Measurements from ENCODE around the gene PDGFD.
"Not testable (repeated sequence)": the region's sequence is repeated elsewhere in the genome, so short reads cannot be mapped to it uniquely, and the experiment has no call there.

The PDGFD gene

DNA sequence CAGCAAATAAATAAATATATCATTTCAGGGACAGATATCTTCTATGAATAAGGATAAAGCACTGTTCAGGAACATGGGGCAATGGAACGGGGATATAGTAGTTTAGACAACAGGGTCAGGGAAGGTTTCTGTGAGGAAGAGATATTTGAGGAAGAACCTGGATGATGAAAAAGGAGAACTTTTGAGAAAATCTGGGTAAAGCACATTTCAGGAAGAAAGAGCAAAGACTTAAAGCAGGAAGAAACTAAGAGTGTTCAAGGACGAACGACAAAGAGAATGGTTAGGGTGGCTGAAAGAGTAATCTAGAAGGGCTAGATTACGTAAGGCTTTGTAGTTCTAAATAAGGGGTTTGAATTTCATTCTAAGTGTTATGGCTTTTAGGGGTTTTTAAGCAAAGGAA, 114.8 kb downstream of the PDGFD start:
- DNase-seq (ENCODE audit: low read depth, low spot score): no peak
- TF ChIP-seq, protein P1, sequence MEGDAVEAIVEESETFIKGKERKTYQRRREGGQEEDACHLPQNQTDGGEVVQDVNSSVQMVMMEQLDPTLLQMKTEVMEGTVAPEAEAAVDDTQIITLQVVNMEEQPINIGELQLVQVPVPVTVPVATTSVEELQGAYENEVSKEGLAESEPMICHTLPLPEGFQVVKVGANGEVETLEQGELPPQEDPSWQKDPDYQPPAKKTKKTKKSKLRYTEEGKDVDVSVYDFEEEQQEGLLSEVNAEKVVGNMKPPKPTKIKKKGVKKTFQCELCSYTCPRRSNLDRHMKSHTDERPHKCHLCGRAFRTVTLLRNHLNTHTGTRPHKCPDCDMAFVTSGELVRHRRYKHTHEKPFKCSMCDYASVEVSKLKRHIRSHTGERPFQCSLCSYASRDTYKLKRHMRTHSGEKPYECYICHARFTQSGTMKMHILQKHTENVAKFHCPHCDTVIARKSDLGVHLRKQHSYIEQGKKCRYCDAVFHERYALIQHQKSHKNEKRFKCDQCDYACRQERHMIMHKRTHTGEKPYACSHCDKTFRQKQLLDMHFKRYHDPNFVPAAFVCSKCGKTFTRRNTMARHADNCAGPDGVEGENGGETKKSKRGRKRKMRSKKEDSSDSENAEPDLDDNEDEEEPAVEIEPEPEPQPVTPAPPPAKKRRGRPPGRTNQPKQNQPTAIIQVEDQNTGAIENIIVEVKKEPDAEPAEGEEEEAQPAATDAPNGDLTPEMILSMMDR (IDR thresholded peaks at IDR 0.05; ENCODE audit: low read depth, low read length): no peak
- H3K4me3 ChIP-seq (ENCODE audit: low read depth, low read length): no peak overlapping the region
- in situ Hi-C loops (cut with HindIII; ENCODE audit: low sequenced_read_pairs): no loop called here

DNA sequence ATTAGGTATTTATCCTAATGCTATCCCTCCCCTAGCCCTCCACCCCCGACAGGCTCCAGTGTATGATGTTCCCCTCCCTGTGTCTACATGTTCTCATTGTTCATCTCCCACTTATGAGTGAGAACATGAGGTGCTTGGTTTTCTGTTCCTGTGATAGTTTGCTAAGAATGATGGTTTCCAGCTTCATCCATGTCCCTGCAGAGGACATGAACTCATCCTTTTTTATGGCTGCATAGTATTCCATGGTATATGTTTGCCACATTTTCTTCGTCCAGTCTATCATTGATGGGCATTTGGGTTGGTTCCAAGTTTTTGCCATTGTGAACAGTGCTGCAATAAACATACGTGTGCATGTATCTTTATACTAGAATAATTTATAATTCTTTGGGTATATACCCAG, 117.1 kb downstream of the PDGFD start:
- DNase-seq (ENCODE audit: low read depth, low spot score); H3K4me3 ChIP-seq (ENCODE audit: low read depth, low read length); in situ Hi-C loops (cut with HindIII; ENCODE audit: low sequenced_read_pairs): not testable (repeated sequence)

DNA sequence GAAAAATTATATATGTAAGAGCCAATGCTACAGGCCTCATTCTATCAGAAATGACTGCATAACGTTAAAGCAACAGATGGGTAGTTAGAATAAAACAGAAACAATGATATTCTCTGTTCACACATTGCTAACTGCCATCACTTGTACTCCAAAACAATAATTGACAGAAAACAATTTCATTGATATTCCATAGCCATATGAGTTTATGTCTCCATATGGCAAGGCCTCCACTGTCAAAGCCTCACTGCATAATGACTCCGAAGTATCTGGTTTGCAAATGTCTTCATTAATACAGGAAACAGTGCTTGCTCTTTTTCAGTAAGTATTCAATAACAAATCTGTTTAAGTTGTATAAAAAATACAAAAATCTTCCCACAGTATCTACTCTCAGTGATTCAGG, 117.6 kb downstream of the PDGFD start:
- TF ChIP-seq, protein P1 (IDR thresholded peaks at IDR 0.05; ENCODE audit: low read depth, low read length): no peak
- no peak for DNase-seq (ENCODE audit: low read depth, low spot score)
- H3K4me3 ChIP-seq (ENCODE audit: low read depth, low read length): no peak overlapping the region
- in situ Hi-C loops (cut with HindIII; ENCODE audit: low sequenced_read_pairs): no loop called here

DNA sequence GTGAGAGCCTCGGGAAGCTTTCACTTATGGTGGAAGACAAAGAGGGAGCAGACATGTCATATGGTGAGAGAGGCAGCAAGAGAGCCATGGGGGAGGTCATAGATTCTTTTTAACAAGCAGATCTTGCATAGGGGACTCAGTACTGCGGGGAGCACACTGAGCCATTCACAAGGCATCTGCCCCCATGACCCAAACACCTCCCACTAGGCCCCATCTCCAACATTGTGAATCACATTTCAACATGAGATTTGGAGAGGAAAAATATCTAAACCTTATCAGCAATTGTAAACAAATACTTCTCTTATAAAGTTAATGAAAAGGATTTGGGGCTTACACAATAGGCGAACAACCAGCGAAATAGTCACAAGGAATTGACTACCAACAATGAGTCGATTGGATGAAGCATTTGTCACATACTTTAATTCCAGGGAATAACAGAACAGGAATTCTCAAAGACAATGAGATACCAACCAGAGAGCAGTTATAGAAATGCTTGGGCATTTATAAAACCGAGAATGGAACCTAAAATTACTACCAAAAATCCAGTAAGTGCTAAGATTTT, 120.2 kb downstream of the PDGFD start:
- in situ Hi-C loops (cut with HindIII; ENCODE audit: low sequenced_read_pairs): no loop called here
- DNase-seq (ENCODE audit: low read depth, low spot score): peak; percentile 12
- H3K4me3 ChIP-seq (ENCODE audit: low read depth, low read length): no peak overlapping the region
- TF ChIP-seq, protein P1 (IDR thresholded peaks at IDR 0.05; ENCODE audit: low read depth, low read length): no peak

DNA sequence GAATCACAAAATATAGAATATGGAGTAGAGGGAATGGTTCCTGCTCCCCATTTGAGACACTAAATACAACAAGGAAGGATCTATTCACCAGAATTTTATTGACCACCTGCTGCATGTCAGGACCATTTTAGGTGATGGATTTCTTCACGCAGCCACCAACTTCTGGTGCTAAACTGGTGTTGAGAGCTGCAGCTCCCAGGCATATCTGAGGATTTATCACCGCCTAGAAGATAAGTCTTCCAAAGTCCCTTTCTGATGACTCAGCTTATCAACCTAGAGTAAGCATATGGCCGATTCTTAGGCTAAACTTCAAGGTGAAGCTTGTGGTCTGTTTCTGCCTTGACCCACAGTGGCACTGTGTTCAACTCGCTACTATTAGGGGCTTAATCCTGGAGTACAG, 120.8 kb downstream of the PDGFD start:
- no peak for DNase-seq (ENCODE audit: low read depth, low spot score)
- TF ChIP-seq, protein P1 (IDR thresholded peaks at IDR 0.05; ENCODE audit: low read depth, low read length): no peak
- no peak overlapping the region for H3K4me3 ChIP-seq (ENCODE audit: low read depth, low read length)
- in situ Hi-C loops (cut with HindIII; ENCODE audit: low sequenced_read_pairs): no loop called here

DNA sequence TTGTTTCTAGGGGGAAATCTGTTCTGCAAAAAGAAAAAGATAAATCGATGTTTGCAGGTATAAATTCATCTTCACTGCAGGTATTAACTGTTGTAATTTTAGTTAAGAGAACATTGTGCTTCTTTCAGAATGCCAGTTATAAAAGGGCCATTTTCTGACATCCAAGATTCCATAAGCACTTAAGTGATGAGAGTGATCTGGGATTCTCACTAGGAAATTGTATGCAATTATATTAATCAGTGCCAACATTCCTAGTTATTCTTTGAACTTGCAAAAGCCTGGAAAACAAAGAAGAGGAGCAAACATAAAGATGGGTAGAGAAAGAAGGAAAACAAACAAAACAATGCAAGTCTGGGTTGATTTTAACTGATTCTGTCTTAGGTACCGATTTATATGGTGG, 122.2 kb downstream of the PDGFD start:
- no peak for DNase-seq (ENCODE audit: low read depth, low spot score)
- no peak overlapping the region for H3K4me3 ChIP-seq (ENCODE audit: low read depth, low read length)
- in situ Hi-C loops (cut with HindIII; ENCODE audit: low sequenced_read_pairs): no loop called here
- TF ChIP-seq, protein P1 (IDR thresholded peaks at IDR 0.05; ENCODE audit: low read depth, low read length): no peak

DNA sequence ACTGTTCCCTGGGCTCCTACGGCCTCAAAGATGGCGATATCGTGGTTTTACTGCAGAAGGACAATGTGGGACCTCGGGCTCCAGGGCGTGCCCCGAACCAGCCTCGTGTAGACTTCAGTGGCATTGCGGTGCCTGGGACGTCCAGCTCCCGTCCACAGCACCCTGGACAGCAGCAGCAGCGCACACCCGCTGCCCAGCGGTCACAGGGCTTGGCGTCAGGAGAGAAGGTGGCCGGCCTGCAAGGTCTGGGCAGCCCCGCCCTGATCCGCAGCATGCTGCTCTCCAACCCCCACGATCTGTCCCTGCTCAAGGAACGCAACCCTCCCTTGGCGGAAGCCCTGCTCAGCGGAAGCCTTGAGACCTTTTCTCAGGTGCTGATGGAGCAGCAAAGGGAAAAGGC, 127.0 kb downstream of the PDGFD start:
- DNase-seq (ENCODE audit: low read depth, low spot score): no peak
- no peak overlapping the region for H3K4me3 ChIP-seq (ENCODE audit: low read depth, low read length)
- in situ Hi-C loops (cut with HindIII; ENCODE audit: low sequenced_read_pairs): no loop called here
- TF ChIP-seq, protein P1 (IDR thresholded peaks at IDR 0.05; ENCODE audit: low read depth, low read length): no peak

Data from astrocyte of the spinal cord (primary cell).